NK-92 (cell line): ENCODE measurements around the gene ATP6V1C2.
"Not testable (repeated sequence)": the region's sequence is repeated elsewhere in the genome, so short reads cannot be mapped to it uniquely, and the experiment has no call there.

ENCODE experiments used
- DNase-seq: peaks from one replicate; lab custom pipeline; 2025; ENCODE audit not compliant: unreplicated experiment; lab: John Stamatoyannopoulos, UW

ATP6V1C2 gene

DNA sequence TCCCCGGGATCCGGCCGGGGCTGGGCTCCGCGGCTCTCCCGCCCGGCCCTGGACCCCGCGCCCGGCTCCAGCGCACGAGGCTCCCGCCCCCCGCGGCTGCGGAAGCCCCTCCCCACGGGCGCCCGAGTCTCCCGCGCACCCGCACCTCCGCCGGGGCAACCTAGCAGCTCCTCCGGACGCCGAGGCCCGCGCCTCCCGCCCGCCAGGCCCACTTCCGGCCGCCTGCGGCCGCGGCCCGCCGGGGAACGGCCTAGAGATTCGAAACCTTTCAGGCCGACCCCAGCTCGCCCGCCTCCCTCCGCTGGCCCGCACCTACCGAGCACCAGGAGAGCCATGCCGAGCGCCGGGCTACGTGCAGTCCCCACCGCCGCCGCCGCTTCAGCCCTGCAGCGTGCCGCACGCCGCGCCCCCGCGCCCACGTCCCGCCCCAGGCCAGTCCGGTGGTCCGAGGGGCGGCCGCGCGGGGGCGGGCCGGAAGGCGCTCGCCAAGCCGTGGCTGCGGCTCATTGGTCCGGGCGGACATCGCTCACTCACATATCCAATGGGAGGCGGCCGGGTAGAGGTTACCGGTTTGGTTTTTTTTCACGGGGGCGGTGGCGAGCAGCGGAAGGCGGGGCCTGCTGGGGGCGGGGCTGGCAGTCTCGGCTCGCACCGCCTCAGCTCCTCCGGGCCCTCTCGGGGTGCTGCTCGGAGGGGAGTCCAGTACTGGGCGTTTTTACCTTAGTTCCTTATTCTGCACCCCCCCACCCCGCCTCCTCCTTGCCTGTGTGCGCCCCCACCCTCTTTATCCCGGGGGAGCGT, 91.1 kb downstream of the ATP6V1C2 start, which contains the start of gene PDIA6:
Gene PDIA6 (minus strand): TSS at position 424 of the 801 bp plus-strand sequence. CDS start 89 bp downstream, at position 335.
- peak; percentile 73 for DNase-seq

DNA sequence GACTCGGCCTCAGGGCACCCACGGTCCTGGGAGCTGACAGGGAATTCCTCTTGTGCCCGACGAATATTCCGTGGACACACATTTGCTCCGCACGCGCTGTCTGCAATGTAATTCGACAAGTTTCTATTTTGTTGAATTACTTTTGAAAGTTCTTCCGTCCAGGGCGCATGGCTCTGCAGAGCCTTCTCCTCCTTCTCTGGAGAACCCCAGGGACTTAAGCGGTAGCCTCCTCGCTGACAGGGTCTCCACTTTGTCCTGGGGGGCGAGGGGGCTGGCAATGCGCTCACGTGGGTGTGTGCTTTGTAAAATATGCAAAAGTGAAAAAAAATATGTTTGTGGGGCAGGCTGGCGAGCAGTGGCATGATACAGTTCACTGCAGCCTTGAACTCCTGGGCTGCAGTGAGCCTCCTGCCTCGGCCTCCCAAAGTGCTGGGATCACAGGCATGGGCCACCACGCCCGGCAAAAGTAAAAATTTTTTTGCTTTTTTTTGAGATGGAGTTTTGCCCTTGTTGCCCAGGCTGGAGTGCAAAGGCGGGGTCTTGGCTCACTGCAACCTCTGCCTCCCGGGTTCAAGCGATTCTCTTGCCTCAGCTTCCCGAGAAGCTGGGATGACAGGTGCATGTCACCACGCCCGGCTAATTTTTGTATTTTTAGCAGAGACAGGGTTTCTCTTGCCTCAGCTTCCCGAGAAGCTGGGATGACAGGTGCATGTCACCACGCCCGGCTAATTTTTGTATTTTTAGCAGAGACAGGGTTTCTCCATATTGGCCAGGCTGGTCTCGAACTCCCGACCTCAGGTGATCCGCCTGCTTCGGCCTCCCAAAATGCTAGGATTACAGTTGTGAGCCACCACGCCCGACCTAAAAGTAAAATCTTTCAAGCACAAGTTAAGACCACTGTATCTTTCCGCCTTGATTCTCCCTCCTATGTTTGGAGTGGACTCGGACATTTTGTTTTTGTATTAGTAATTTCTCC, 92.0 kb downstream of the ATP6V1C2 start:
- DNase-seq: not testable (repeated sequence)

DNA sequence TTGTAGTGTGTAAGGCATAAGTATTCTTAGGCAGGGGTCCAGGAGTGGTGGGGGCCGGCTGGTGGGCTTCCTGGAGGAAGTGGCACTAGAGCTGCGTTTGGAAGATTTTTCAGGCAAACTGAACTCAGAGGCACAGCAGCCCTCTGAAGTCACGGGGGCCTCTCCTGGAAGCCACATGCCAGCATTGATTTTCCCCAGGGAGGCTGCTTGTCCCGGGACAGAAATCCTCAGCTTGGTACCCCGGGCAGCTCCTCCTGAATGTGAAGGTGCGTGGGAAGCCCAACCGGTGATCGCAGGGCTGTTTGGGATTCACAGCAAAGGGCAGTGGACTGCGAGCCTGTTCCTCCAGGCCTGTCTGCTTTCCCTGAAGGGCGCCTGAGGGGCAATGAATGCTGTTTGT, 92.7 kb downstream of the ATP6V1C2 start:
- no peak for DNase-seq

DNA sequence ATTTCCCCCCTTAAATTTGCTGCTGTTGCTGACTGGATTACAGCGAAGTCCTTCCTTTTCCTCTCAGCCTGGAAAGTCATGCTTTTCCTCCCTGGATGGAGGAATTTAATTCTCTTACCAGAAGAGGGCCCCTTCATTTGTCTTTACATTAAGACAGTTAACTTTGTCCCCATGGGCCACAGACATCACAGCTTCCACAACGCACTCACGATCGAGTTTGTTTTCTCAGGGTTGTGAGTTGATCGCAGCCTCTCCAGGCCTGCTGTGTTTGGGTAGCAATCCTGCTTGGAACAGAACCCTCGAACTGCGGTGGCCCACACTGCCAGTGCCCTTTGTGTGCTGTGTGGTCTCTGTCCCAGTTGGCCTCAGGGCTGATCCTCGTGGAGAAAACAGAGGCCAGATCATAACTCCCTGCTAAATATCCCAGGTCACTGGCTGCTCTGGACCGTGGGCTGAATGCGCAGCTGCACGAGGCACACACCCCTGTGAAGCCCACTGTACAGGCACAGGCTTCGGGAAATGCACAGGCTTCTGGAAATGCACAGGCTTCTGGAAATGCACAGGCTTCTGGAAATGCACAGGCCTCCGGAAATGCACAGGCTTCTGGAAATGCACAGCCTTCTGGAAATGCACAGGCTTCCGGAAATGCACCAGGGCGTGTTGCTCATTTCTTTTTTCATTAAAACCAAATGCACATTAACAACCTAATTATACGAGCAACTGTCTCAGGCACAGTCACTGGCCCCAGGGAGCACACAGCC, 93.3 kb downstream of the ATP6V1C2 start:
- DNase-seq: no peak

DNA sequence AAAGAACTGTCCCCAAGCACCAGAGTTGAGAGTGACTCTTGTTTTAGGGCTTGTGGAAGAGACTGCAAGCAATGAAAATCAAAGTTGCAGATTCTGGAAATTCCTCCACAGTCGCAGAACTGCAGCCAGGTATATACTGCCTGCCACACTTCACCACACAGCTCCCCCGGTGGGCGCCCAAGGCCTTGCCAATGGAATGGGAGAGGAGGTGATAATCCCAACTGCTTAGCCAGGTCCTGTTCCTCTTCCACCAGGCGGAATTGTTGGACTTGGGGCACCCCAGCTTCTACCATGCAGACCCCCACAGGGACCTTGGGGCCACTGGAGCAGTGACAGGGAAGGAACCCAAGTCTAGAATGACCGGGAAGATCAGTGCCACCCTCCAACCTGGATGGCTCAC, 96.0 kb downstream of the ATP6V1C2 start:
- no peak for DNase-seq

DNA sequence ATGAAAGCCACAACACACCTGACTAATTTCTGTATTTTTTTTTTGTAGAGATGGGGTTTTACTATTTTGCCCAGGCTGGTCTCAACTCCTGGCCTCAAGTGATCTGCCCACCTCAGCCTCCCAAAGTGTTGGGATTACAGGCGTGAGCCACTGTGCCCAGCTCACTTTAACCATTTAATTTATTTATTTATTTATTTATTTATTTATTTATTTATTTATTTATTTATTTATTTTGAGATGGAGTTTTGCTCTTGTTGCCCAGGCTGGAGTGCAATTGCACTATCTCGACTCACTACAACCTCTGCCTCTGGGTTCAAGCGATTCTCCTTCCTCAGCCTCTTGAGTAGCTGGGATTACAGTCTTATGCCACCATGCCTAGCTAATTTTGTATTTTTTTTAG, 96.9 kb downstream of the ATP6V1C2 start:
- not testable (repeated sequence) for DNase-seq

DNA sequence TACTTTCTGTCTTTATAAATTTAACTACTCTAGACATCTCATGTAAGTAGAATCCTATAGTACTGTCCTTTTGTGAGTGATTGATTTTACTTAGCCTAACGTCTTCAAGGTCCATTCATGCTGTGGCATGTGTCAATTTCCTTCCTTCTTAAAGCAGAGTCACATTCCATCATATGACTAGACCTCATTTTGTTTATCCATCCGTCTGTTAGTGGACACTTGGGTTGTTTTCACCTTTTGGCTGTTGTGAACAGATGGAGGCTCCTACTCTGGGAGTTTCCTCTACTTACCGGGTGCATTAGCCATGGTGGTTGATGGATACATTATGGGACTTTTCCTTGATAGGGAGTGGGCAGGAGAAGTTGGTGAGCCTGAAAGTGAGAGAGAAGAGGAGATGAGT, 97.6 kb downstream of the ATP6V1C2 start:
- DNase-seq: no peak

DNA sequence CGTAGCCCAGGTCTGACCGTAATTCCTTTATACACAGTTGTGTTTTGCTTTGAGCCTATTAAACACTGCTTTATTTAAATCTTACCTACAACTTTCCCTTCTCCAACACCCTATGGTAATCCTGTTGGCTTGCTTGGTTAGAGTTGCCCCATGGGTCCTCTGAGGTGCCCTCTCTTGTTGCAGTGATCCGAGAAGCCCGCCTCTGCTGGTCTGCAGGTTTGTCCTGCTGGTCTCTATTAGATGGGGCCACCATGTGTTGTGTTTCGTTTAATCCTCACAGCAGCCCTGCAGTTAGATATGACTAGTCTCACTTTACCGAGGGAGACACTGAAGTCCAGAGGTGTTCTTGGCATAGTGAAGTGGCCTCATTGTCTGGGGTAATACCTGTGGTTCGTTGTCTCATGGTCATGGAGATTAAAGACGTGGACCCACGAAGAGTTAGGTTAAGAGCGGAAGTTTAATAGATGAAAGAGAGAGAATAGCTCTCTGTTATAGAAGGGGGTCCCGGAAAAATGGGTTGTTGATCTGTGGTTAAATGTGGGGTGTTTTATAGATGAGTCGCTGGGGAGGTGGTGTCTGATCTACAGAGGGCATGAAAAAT, 98.4 kb downstream of the ATP6V1C2 start:
- no peak for DNase-seq

DNA sequence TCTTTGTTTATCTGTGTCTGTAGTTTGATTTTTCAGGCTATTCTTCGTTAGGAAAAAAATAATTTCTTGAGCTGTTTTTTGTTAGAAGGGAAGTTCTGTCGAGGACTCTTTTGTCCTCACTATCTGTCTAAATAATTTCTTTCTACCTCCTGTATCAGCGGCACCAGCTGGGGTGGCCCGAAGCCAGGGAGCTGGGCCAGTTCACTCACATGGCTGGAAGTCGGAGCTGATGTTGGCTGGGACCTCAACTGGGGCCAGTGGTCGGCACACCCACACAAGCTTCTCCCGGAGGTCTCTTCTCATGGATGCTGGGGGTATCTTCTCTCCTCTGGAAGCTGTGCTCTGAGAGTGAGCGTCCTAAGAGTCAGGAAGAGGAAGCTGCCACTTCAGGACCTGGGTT, 99.1 kb downstream of the ATP6V1C2 start:
- DNase-seq: no peak

DNA sequence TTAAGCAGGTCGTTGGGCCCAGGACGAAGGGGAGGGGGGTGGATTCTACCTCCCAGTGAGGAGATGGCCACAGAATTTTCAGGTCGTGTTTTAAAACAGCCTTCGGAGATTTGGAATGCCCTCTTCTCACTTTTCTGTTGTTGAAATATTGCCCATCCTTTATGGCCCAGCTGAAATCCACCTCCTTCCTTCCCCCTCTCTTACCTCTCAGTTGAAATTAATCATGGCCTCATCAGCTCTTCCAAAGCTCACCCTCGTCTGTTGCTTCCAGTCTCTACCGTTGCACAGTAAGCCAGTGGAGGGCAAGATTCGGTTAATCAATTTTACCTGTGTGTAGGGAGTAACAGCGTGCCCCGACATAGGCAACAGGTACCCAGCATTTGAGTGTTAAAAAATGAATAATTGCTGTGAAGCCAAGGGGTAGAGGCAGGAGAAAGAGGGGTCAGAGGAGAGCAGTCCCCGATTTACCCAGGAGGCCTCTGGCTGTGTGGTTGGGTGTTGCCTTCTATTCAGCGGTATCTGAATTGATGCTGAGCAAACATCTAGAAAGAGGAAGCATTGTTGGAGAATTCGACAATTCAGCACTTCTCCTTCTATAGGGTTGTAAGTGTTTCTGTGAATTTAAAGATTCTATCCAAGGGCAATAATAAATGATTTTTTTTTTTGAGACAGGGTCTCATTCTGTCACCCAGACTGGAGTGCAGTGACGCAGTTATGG, 99.7 kb downstream of the ATP6V1C2 start:
- no peak for DNase-seq

DNA sequence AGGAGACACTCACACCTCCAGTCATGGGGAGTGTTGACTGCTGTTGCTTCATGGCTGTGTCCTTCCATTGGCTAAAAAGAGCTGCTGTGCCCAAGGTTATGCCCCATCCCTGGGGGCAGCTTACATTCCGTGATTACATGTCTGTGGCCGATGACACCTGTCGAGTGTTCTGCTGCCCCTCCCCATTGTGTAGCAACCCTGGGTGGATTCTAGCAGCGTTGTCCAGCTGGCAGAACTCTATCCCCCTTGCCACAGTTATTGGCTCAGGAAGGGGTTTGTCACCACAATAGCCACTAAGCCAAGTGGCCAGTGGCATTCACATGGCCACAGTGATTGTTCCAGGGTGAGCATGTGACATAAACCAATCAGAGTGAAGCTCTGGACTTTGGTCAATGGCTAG, 102.8 kb downstream of the ATP6V1C2 start:
- no peak for DNase-seq

DNA sequence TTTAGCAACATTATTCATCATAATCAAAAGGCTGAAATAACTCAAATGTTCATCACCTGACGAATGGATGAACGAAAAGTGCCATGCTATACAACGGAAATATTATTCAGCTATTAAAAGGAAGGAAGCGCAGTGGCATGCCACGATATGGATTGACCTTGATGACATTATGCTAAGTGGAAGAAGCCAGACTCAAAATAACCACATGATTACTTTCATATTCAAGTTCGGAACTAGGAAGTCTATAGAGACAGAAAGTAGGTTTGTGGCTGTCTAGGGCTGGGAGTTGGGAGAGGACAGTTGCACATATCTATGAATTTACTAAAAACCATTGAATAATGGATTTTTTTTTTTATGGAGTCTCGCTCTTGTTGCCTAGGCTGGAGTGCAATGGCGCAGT, 104.6 kb downstream of the ATP6V1C2 start:
- no peak for DNase-seq

DNA sequence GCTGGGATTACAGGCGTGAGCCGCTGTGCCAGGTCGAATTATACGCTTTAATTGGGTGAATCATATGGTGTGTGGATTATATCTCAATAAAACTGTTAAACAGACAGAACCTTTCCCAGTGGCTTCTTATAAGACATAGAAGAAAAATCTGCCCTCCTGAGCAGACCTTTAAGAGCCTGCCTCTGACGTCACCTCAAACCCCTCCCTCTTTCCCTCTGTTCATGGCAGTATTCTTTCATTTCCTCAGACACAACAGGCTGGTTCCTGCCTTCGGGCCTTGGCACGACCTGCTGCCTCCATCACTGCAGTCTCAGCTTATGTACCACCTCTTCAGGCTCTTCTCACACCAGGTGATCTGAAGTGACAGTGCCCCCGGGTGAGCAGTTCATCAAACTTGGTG, 105.2 kb downstream of the ATP6V1C2 start:
- no peak for DNase-seq

DNA sequence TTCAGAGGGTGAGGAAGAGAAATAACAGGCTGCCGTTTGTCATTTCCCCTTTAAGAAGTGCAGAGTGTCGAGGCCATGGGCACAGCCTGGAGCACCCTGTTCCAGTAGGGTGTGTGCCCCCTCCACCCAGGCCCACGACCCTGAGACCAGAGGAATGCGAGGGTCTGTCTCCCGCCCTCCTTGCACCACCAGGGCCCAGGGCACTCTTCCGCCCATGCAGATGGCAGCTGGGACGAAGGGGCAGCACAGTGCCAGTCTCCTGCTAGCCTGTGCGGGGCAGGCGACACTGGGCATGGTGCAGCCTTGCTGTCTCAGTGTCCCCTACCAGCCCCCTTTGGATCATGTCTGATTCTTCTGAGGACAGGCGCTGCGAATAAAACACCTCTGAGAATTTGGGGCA, 106.9 kb downstream of the ATP6V1C2 start:
- no peak for DNase-seq

DNA sequence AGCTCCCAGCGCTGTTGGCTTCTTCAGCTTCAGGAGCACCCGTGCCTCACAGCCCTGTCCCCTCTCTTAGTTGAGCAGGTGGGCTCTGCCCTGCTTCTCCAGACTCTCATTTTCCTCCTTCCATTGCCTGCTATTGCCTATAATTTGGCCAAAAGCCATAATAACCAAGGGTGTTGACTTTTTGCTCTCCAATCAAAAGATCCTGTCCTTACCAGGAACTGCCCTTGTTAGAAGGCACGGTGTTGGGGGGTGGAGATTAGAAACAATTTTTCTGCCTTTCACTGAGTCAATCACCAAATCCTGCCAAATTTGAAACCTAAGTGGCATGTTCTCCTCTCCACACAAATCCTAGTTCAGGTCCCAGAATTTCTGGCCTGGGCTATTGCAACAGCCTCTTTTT, 107.9 kb downstream of the ATP6V1C2 start:
- no peak for DNase-seq

DNA sequence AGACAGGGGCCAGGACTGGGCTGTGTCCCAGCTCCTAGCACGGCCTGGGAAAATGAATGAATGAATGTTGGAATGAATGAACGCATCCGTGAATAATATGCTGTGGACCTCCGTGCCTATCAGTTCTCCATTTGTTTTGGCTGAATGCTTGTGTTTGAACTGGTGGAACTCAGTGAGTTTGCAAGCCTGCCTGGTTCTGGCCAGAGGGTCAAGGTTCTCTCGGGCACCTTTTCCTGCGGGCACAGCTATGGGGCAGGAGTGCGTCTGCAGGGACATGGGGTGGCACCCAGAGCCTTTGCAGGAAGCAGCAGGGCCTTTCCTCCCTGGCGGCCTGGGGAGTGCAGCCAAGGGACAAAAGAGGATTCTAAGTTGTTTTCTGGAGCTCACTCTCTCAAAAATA, 108.8 kb downstream of the ATP6V1C2 start:
- no peak for DNase-seq

DNA sequence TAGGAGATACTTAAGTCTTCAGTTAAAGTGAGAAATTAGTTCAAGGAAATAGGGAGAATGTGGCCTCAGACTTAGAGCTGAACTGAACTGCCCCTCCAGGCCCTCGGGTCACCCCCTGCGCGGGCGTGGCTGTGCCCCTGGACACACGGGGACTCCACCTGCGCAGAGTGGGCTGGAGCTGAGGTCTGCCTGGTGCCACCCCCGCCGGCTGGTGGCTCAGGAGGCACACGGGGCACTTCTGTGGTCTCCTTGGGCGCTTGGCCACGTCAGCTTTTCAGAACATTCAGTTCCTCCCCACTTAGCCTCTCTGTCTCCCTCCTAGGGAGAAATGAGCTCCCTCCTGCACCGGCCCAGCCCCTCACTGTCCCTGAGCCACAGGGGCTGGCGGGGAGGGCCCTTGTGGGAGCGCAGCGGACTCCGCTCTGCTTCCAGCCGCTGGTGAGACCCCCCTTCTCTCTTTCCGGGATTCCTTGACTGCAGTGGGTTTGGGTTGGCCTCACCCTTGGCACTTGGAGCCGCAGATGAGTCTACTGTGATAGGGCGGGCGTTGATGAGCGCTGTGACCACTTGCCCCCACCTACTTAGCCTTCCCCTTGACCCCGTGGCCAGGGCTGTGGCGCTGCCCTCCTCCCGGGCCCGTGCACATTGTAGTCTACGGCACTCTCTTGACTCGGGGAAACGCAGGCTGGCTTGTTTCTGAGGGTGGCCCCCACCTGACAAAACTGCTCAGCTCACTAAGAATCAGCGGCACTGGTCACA, 109.4 kb downstream of the ATP6V1C2 start:
- DNase-seq: no peak

DNA sequence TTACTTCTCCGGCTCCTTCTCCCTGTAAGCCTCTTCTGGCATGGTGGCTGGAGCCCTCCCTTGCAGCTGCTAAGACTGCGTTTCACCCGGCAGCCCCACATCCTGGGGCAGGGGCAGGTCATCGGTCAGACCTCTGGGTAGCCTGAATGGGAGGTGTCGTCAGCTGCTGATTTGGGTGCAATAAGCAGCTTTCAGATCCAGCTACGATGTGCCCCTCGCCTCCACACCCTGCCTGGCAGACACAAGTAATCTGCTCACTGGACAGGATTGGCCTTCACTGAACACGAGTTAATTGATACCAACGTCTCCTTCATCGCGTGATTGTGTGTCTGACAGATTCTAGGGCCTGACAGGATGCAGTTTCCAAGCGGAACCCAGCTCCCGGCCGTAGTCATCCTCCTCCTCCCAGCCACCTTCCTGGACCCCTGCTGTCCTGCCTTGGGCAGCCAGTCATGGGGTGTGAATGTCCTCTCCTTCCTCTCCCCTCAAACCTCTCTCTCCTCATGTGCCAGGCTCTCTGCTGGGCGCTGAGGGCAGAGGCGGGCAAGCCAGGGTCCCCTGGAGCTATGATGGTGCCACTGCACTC, 110.1 kb downstream of the ATP6V1C2 start:
- no peak for DNase-seq
